CD4-positive, alpha-beta T cell (primary cell): ENCODE measurements around the gene CACHD1. TPM values are rescaled to one million over a fixed set of nuclear protein-coding genes. Genes with fewer than 3 reads are reported as not detected.

Experiments
- ATAC-seq: fragments of 200-7000 bp; cut with Tn5 transposase; one replicate; pipeline ENCODE4 v1.10.0; 2022; ENCODE audit warnings: mild to moderate bottlenecking; ENCODE audit not compliant: poor library complexity
- CTCF ChIA-PET: fragments of 350-600 bp; sonication (Branson Sonifier 250); formaldehyde crosslinking; loops from one replicate; lab custom pipeline; 2021; ENCODE audit warnings: antibody characterized with exemption, inconsistent platforms; lab: Charles Lee
- POLR2A ChIA-PET: fragments of 350-600 bp; sonication (Branson Sonifier 250); formaldehyde crosslinking; loops from one replicate; lab custom pipeline; 2021; ENCODE audit warnings: antibody characterized with exemption, inconsistent platforms; lab: Charles Lee
- DNase-seq, 14 experiments: peaks; one replicate each; pipeline ENCODE4 v3.0.0-alpha.2; 2013 to 2020; ENCODE audit warnings: mixed read lengths in 2 of 14
- H3K27ac ChIP-seq, 2 donors: one replicate each; pipeline versions ENCODE4 v1.5.1 to v1.7.0; 2013; ENCODE audit warnings: low read length in 2 of 2, low read depth in 1 of 2, mild to moderate bottlenecking in 1 of 2
- H3K27me3 ChIP-seq, 2 experiments: 1 replicate in 1 of 2; 2 replicates in 1 of 2; pipeline versions ENCODE4 v1.6.1 to v1.7.0; 2013; ENCODE audit warnings: low read length in 2 of 2, control low read depth in 1 of 2, mild to moderate bottlenecking in 1 of 2, moderate library complexity in 1 of 2; ENCODE audit not compliant: insufficient read depth in 2 of 2, control insufficient read depth in 1 of 2
- H3K36me3 ChIP-seq: one replicate; pipeline ENCODE4 v1.6.1; 2013; ENCODE audit warnings: low read length, control low read depth; ENCODE audit not compliant: insufficient read depth
- H3K4me1 ChIP-seq: one replicate; pipeline ENCODE4 v1.6.1; 2013; ENCODE audit warnings: low read length, control low read depth; ENCODE audit not compliant: insufficient read depth
- H3K4me3 ChIP-seq: one replicate; pipeline ENCODE4 v1.5.1; 2013; ENCODE audit warnings: mild to moderate bottlenecking, low read length, moderate library complexity
- H3K9me3 ChIP-seq, 2 experiments: 1 replicate in 1 of 2; 2 replicates in 1 of 2; pipeline versions ENCODE4 v1.6.1 to v1.7.0; 2013; ENCODE audit warnings: low read length in 2 of 2, mild to moderate bottlenecking in 2 of 2, control low read depth in 1 of 2, moderate library complexity in 1 of 2; ENCODE audit not compliant: control insufficient read depth in 1 of 2, insufficient read depth in 1 of 2
- H3K27ac Mint-ChIP-seq: one replicate; pipeline ENCODE4 v1.8.0; 2020; ENCODE audit warnings: mixed read lengths
- H3K27me3 Mint-ChIP-seq: one replicate; pipeline ENCODE4 v1.8.0; 2021; ENCODE audit warnings: mixed read lengths
- H3K36me3 Mint-ChIP-seq: one replicate; pipeline ENCODE4 v1.8.0; 2021; ENCODE audit warnings: low read depth, mixed read lengths
- H3K4me1 Mint-ChIP-seq: one replicate; pipeline ENCODE4 v1.8.0; 2021; ENCODE audit warnings: low read depth, mixed read lengths
- H3K4me3 Mint-ChIP-seq: one replicate; pipeline ENCODE4 v1.8.0; 2020; ENCODE audit warnings: mild to moderate bottlenecking, mixed read lengths
- H3K9me3 Mint-ChIP-seq: one replicate; pipeline ENCODE4 v1.8.0; 2020; ENCODE audit warnings: mixed read lengths
- intact Hi-C, 2 experiments: fragments of 100-400 bp; cut with DNase I in 1 of 2; cut with micrococcal nuclease in 1 of 2; formaldehyde crosslinking; loops; one replicate each; pipeline versions ENCODE4 v1.15.1 to v1.9.0; 2023 to 2025; cut with DNase I, micrococcal nuclease
- total RNA-seq, 174 experiments: library from RNA in 2 of 174; stranded (reverse) in 2 of 174; gene quantifications; one replicate each; pipeline ENCODE4 v1.2.3 and lab custom pipeline; 2021 to 2026
- TF ChIP-seq, protein P1 (sequence below): fragments of 200-600 bp; IDR thresholded peaks from one replicate; pipeline ENCODE4 v1.8.0; 2022; ENCODE audit warnings: antibody characterized with exemption, mild to moderate bottlenecking

Gene CACHD1
- total RNA-seq, 2 experiments from 2014 or later, result 6.2 to 7.1 TPM

DNA sequence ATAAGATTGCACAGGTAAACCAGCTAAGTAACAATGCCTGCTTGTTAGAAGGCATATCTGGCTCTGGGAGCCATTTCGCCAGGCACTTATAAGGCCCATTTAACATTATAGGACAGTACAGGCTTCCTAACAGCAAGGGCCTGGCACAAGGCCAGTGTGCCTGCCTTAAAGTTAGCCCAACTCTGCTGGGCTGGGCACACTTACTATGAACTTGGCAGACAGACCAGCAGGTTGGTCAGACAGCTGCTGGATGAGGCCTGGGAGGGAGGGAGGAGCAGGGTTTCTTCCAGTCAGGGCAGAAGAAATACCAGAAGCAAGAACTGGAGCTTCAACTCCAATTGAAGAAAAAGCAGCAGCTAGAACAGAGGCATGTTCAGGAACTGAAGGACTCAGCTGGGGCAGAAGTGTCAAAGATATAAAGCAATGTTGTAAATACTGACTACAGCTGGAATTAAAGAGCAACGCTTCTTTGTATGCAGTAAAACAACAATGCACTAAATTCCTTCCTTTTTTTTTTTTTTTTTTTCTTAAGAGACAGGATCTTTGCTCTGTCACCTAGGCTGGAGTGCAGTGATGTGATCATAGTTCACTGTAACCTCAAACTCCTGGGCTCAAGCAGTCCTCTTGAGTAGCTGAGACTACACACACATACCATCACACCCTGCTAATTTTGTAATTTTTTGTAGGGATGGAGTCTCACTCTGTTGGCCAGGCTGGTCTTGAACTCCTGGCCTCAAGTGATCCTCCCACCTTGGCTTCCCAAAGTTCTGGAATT is 4.9 kb downstream of the CACHD1 start:
- Mint-ChIP-seq H3K4me3 (no peak overlapping the region), H3K36me3 (peaks cover 4% of the 10 kb centered on the region), H3K9me3 (no peaks in the 10 kb centered on the region), H3K27ac (peak overlapping the region; percentile 2), H3K4me1 (peaks cover 49% of the 10 kb centered on the region), H3K27me3 (peaks cover 20% of the 10 kb centered on the region)
- TF ChIP-seq, protein P1, sequence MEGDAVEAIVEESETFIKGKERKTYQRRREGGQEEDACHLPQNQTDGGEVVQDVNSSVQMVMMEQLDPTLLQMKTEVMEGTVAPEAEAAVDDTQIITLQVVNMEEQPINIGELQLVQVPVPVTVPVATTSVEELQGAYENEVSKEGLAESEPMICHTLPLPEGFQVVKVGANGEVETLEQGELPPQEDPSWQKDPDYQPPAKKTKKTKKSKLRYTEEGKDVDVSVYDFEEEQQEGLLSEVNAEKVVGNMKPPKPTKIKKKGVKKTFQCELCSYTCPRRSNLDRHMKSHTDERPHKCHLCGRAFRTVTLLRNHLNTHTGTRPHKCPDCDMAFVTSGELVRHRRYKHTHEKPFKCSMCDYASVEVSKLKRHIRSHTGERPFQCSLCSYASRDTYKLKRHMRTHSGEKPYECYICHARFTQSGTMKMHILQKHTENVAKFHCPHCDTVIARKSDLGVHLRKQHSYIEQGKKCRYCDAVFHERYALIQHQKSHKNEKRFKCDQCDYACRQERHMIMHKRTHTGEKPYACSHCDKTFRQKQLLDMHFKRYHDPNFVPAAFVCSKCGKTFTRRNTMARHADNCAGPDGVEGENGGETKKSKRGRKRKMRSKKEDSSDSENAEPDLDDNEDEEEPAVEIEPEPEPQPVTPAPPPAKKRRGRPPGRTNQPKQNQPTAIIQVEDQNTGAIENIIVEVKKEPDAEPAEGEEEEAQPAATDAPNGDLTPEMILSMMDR, result no peak
- H3K4me3 ChIP-seq, result no peak overlapping the region
- H3K9me3 ChIP-seq, result peaks cover 0 to 5% of the 10 kb centered on the region in 2 experiments
- no peak overlapping the region for H3K27ac ChIP-seq
- ChIA-PET CTCF (interaction anchor here (0.7 to 1.4 kb wide), 2 partner anchors 22 to 201 kb away, joined by 3 read pairs; no protein-coding TSS in a partner anchor), POLR2A (interaction anchor here (0.9 kb wide), 1 partner anchor 15 kb away, joined by 3 read pairs; no protein-coding TSS in a partner anchor)
- peaks cover 9 to 16% of the 10 kb centered on the region in 2 experiments for H3K27me3 ChIP-seq
- DNase-seq, result no peak
- peaks cover 13% of the 10 kb centered on the region for H3K4me1 ChIP-seq
- ATAC-seq, result no peak
- H3K36me3 ChIP-seq, result no peaks in the 10 kb centered on the region
- intact Hi-C loops, result loop anchor here (5.0 to 10.0 kb wide), 5 partner anchors 32 to 347 kb away; no protein-coding TSS in a partner anchor

DNA sequence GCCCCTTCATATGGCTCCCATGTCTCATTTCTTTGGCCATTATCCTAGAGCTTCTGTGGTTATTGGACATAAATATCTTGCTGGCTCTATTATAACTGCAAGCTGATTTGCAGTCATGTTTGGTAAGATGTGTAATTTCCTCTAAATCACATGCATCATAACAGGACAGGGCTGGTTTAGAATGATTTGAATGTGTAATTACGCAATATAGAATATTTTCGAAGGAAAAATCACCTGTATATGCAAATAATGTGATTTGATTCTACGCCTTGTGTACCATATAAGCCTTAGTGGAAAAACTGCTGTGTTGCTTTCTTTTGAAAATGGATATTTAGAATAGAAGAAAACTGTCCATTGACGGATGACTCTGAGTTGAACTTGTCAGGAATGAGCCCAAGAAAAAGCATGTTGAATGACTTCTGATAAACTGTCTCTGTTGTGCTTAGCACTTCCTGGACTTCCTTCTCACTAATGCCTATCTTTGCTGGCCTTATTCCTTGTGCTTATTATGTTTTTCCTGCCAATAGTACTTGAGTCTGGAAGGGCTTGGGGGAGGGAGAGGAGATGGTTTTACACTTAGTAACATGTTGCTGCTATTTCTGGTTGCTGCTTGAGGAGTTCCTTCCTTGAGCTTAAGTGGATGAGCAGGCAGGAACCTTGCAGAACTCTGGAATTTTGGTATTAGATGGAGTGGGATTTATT is 6.5 kb downstream of the CACHD1 start:
- Mint-ChIP-seq H3K4me1 (peaks cover 42% of the 10 kb centered on the region), H3K4me3 (no peak overlapping the region), H3K27me3 (peaks cover 14% of the 10 kb centered on the region), H3K27ac (no peak overlapping the region), H3K9me3 (no peaks in the 10 kb centered on the region), H3K36me3 (no peaks in the 10 kb centered on the region)
- DNase-seq, result no peak
- Histone ChIP-seq H3K4me3 (no peak overlapping the region), H3K27me3 (peaks cover 2 to 9% of the 10 kb centered on the region in 2 experiments), H3K9me3 (peaks cover 0 to under 1% of the 10 kb centered on the region in 2 experiments), H3K36me3 (no peaks in the 10 kb centered on the region), H3K4me1 (peaks cover 5% of the 10 kb centered on the region), H3K27ac (no peak overlapping the region)
- intact Hi-C loops, result loop anchor here in 1 of 2 experiments (5.0 to 10.0 kb wide), 2 partner anchors 46 to 108 kb away; no protein-coding TSS in a partner anchor
- CTCF ChIA-PET, result interaction anchor here (0.9 to 1.5 kb wide), 2 partner anchors 11 to 41 kb away, joined by 3 read pairs; no protein-coding TSS in a partner anchor
- ATAC-seq, result no peak
- POLR2A ChIA-PET, result no interaction called here
- TF ChIP-seq, protein P1, result no peak

GRCh38 chr1:64478594-64479470 is 8.9 kb downstream of the CACHD1 start:
- Histone ChIP-seq H3K27ac (no peak overlapping the region), H3K4me3 (no peak overlapping the region), H3K36me3 (no peaks in the 10 kb centered on the region), H3K4me1 (no peaks in the 10 kb centered on the region), H3K9me3 (no peaks in the 10 kb centered on the region), H3K27me3 (no peaks in the 10 kb centered on the region)
- ATAC-seq (no peak), DNase-seq (no peak)
- Mint-ChIP-seq H3K9me3 (no peaks in the 10 kb centered on the region), H3K4me3 (no peak overlapping the region), H3K36me3 (no peaks in the 10 kb centered on the region), H3K27ac (no peak overlapping the region), H3K4me1 (peaks cover 30% of the 10 kb centered on the region), H3K27me3 (no peaks in the 10 kb centered on the region)
- CTCF ChIA-PET, result interaction anchor here (0.7 kb wide), 1 partner anchor 45 kb away, joined by 3 read pairs; no protein-coding TSS in a partner anchor
- intact Hi-C loops, result loop anchor here in 1 of 2 experiments (5.0 to 10.0 kb wide), 2 partner anchors 43 to 106 kb away; no protein-coding TSS in a partner anchor
- POLR2A ChIA-PET, result no interaction called here
- TF ChIP-seq, protein P1, result no peak
